HepG2 (cell line): ENCODE results near the gene SALL2. TPM values are rescaled to one million over a fixed set of nuclear protein-coding genes. Genes with fewer than 3 reads are reported as not detected.

Experiments
- KLF11 ChIP-seq: IDR thresholded peaks from 2 replicates; pipeline ENCODE4 v1.6.1; 2016; ENCODE audit warnings: missing compliant biosample characterization
- MXD1 ChIP-seq: sonication (generic); formaldehyde crosslinking; IDR thresholded peaks from 2 replicates; pipeline ENCODE4 v1.4.0; 2020; ENCODE audit warnings: mild to moderate bottlenecking, missing genetic modification reagents
- NFIB ChIP-seq: sonication (generic); formaldehyde crosslinking; IDR thresholded peaks from 2 replicates; pipeline ENCODE4 v1.9.0; 2021; ENCODE audit warnings: missing genetic modification reagents, mild to moderate bottlenecking, borderline replicate concordance
- PCBP1 ChIP-seq: fragments of 200-400 bp; formaldehyde crosslinking; IDR thresholded peaks from 2 replicates; pipeline ENCODE4 v1.6.1; 2017; ENCODE audit warnings: mild to moderate bottlenecking, low read depth, low read length, borderline replicate concordance
- POLR2AphosphoS2 ChIP-seq: IDR thresholded peaks from 2 replicates; pipeline ENCODE4 v1.6.1; 2011; ENCODE audit warnings: low read depth, low read length, improper control_type of control experiment
- STAG1 ChIP-seq: sonication (generic); formaldehyde crosslinking; IDR thresholded peaks from 2 replicates; pipeline ENCODE4 v1.4.0; 2020; ENCODE audit warnings: missing genetic modification reagents
- ZBTB21 ChIP-seq: sonication (generic); formaldehyde crosslinking; IDR thresholded peaks from 2 replicates; pipeline ENCODE4 v1.4.0; 2020; ENCODE audit warnings: missing genetic modification reagents
- ZNF263 ChIP-seq: sonication (generic); formaldehyde crosslinking; IDR thresholded peaks from 2 replicates; pipeline ENCODE4 v1.4.0; 2020; ENCODE audit warnings: missing genetic modification reagents
- ZNF557 ChIP-seq: sonication (generic); formaldehyde crosslinking; IDR thresholded peaks from 2 replicates; pipeline ENCODE4 v1.4.0; 2020; ENCODE audit warnings: missing genetic modification reagents
- ZNF850 ChIP-seq: sonication (generic); formaldehyde crosslinking; conservative IDR thresholded peaks from 2 replicates; pipeline ENCODE4 v1.9.0; 2021; ENCODE audit warnings: mild to moderate bottlenecking, missing genetic modification reagents
- polyA plus RNA-seq, 8 experiments: library from polyadenylated mRNA; depleted of rRNA in 3 of 8; stranded (reverse) in 7 of 8; unstranded in 1 of 8; fragments of >200 nt; fragmentation: Illumina TruSeq in 4 of 8; extraction: Trizol in 4 of 8; gene quantifications; 2 replicates each; pipeline versions ENCODE4 v1.2.1 to v1.2.3, GENCODE V29; 2011 to 2016; ENCODE audit warnings: low read depth in 4 of 8, missing spikeins in 1 of 8, mixed read lengths in 1 of 8; ENCODE audit not compliant: insufficient read depth in 1 of 8
- total RNA-seq, 5 experiments: library from RNA; depleted of rRNA; stranded (reverse); fragments of >200 nt; fragmentation: Illumina TruSeq; extraction: Trizol; gene quantifications; 2 replicates each; pipeline ENCODE4 v1.2.3, GENCODE V29; 2016; ENCODE audit warnings: low read depth in 1 of 5
- TF ChIP-seq, protein P1 (sequence below): sonication (generic); formaldehyde crosslinking; IDR thresholded peaks from 2 replicates; pipeline ENCODE4 v1.5.0; 2020; ENCODE audit warnings: mild to moderate bottlenecking, missing genetic modification reagents, borderline replicate concordance
- TF ChIP-seq, protein P2 (sequence below): sonication (generic); formaldehyde crosslinking; IDR thresholded peaks from 2 replicates; pipeline ENCODE4 v1.4.0; 2020; ENCODE audit warnings: mild to moderate bottlenecking, missing genetic modification reagents
- TF ChIP-seq, protein P3 (sequence below): sonication (generic); formaldehyde crosslinking; IDR thresholded peaks from 2 replicates; pipeline ENCODE4 v1.5.0; 2020; ENCODE audit warnings: missing genetic modification reagents

Gene SALL2
- total and polyA plus RNA-seq, 2 of the 13 experiments (the other 11 are each of a cell fraction or from before 2014, with no cell fraction given): 4.9 to 5.8 TPM

DNA sequence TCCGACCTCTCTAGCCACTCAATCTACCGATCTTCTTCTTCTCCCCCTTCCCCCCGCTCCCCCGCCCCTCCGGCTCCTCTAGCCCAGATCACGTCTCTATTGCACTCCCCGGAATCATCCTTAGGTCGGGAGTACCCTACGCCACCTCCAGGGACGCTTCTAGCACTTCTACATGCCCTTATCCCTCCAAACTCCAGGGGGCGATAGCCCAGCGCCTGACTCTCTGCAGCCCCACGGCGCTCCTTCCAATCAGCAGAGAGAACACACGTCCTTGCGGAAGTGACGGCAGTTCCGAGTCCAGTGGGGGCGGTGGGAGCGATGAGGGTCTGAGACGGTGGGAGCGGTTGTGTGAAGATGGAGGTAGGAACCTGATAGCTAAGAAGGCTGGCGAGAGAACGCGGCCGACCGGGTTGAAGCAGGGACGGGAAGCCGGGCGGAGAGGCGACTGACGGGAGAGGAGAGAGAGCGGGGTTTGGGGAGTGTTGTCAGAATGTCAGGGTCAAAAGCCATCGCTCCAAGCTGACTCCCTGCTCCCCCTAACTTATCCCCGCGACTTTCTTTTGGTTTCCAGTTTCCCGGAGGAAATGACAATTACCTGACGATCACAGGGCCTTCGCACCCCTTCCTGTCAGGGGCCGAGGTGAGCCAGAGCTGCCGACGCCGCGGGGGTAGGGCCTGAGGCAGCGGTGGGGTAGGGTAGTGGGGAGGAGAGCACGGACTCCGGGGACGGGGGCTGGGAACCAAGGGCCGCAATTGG is 49.0 kb downstream of the SALL2 start, which contains the start of the genes RAB2B and TOX4 (continued):
- TF ChIP-seq, protein P1, sequence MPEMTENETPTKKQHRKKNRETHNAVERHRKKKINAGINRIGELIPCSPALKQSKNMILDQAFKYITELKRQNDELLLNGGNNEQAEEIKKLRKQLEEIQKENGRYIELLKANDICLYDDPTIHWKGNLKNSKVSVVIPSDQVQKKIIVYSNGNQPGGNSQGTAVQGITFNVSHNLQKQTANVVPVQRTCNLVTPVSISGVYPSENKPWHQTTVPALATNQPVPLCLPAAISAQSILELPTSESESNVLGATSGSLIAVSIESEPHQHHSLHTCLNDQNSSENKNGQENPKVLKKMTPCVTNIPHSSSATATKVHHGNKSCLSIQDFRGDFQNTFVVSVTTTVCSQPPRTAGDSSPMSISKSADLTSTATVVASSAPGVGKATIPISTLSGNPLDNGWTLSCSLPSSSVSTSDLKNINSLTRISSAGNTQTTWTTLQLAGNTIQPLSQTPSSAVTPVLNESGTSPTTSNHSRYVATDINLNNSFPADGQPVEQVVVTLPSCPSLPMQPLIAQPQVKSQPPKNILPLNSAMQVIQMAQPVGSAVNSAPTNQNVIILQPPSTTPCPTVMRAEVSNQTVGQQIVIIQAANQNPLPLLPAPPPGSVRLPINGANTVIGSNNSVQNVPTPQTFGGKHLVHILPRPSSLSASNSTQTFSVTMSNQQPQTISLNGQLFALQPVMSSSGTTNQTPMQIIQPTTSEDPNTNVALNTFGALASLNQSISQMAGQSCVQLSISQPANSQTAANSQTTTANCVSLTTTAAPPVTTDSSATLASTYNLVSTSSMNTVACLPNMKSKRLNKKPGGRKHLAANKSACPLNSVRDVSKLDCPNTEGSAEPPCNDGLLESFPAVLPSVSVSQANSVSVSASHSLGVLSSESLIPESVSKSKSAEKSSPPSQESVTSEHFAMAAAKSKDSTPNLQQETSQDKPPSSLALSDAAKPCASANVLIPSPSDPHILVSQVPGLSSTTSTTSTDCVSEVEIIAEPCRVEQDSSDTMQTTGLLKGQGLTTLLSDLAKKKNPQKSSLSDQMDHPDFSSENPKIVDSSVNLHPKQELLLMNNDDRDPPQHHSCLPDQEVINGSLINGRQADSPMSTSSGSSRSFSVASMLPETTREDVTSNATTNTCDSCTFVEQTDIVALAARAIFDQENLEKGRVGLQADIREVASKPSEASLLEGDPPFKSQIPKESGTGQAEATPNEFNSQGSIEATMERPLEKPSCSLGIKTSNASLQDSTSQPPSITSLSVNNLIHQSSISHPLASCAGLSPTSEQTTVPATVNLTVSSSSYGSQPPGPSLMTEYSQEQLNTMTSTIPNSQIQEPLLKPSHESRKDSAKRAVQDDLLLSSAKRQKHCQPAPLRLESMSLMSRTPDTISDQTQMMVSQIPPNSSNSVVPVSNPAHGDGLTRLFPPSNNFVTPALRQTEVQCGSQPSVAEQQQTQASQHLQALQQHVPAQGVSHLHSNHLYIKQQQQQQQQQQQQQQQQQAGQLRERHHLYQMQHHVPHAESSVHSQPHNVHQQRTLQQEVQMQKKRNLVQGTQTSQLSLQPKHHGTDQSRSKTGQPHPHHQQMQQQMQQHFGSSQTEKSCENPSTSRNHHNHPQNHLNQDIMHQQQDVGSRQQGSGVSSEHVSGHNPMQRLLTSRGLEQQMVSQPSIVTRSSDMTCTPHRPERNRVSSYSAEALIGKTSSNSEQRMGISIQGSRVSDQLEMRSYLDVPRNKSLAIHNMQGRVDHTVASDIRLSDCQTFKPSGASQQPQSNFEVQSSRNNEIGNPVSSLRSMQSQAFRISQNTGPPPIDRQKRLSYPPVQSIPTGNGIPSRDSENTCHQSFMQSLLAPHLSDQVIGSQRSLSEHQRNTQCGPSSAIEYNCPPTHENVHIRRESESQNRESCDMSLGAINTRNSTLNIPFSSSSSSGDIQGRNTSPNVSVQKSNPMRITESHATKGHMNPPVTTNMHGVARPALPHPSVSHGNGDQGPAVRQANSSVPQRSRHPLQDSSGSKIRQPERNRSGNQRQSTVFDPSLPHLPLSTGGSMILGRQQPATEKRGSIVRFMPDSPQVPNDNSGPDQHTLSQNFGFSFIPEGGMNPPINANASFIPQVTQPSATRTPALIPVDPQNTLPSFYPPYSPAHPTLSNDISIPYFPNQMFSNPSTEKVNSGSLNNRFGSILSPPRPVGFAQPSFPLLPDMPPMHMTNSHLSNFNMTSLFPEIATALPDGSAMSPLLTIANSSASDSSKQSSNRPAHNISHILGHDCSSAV (CRISPR knock-in tag): no peak
- TF ChIP-seq, protein P2, sequence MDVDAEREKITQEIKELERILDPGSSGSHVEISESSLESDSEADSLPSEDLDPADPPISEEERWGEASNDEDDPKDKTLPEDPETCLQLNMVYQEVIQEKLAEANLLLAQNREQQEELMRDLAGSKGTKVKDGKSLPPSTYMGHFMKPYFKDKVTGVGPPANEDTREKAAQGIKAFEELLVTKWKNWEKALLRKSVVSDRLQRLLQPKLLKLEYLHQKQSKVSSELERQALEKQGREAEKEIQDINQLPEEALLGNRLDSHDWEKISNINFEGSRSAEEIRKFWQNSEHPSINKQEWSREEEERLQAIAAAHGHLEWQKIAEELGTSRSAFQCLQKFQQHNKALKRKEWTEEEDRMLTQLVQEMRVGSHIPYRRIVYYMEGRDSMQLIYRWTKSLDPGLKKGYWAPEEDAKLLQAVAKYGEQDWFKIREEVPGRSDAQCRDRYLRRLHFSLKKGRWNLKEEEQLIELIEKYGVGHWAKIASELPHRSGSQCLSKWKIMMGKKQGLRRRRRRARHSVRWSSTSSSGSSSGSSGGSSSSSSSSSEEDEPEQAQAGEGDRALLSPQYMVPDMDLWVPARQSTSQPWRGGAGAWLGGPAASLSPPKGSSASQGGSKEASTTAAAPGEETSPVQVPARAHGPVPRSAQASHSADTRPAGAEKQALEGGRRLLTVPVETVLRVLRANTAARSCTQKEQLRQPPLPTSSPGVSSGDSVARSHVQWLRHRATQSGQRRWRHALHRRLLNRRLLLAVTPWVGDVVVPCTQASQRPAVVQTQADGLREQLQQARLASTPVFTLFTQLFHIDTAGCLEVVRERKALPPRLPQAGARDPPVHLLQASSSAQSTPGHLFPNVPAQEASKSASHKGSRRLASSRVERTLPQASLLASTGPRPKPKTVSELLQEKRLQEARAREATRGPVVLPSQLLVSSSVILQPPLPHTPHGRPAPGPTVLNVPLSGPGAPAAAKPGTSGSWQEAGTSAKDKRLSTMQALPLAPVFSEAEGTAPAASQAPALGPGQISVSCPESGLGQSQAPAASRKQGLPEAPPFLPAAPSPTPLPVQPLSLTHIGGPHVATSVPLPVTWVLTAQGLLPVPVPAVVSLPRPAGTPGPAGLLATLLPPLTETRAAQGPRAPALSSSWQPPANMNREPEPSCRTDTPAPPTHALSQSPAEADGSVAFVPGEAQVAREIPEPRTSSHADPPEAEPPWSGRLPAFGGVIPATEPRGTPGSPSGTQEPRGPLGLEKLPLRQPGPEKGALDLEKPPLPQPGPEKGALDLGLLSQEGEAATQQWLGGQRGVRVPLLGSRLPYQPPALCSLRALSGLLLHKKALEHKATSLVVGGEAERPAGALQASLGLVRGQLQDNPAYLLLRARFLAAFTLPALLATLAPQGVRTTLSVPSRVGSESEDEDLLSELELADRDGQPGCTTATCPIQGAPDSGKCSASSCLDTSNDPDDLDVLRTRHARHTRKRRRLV (CRISPR knock-in tag): no peak
- peak; percentile 29; the same call in 1 of the 2 replicates for TF ChIP-seq STAG1 (CRISPR knock-in tag)
- TF ChIP-seq, protein P3, sequence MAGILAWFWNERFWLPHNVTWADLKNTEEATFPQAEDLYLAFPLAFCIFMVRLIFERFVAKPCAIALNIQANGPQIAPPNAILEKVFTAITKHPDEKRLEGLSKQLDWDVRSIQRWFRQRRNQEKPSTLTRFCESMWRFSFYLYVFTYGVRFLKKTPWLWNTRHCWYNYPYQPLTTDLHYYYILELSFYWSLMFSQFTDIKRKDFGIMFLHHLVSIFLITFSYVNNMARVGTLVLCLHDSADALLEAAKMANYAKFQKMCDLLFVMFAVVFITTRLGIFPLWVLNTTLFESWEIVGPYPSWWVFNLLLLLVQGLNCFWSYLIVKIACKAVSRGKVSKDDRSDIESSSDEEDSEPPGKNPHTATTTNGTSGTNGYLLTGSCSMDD: no peak
- peak; percentile 15; the same call in 1 of the 2 replicates for TF ChIP-seq ZBTB21 (CRISPR knock-in tag)
- peak; percentile 73; the same call in 1 of the 2 replicates for TF ChIP-seq MXD1 (CRISPR knock-in tag)
- TF ChIP-seq PCBP1: peak; percentile 93; the same call in 1 of the 2 replicates
- peak; percentile 51; the same call in 1 of the 2 replicates for TF ChIP-seq ZNF557 (CRISPR knock-in tag)
- TF ChIP-seq ZNF263 (CRISPR knock-in tag): peak; percentile 66; the same call in 1 of the 2 replicates
- peak; percentile 66; the same call in 1 of the 2 replicates for TF ChIP-seq KLF11 (CRISPR knock-in tag)
- no peak for TF ChIP-seq NFIB (CRISPR knock-in tag)
- TF ChIP-seq ZNF850: no peak
- 0 out of 2 replicates have a peak, but pooled peaks have one; percentile 69 for TF ChIP-seq POLR2AphosphoS2
